ENCODE measurements around the gene USB1. TPM values are rescaled to one million over a fixed set of nuclear protein-coding genes. Genes with fewer than 3 reads are reported as not detected.

Gene USB1
- total and polyA plus RNA-seq, 4 donors, result 14.7 to 72.7 (median 38.7) TPM

DNA sequence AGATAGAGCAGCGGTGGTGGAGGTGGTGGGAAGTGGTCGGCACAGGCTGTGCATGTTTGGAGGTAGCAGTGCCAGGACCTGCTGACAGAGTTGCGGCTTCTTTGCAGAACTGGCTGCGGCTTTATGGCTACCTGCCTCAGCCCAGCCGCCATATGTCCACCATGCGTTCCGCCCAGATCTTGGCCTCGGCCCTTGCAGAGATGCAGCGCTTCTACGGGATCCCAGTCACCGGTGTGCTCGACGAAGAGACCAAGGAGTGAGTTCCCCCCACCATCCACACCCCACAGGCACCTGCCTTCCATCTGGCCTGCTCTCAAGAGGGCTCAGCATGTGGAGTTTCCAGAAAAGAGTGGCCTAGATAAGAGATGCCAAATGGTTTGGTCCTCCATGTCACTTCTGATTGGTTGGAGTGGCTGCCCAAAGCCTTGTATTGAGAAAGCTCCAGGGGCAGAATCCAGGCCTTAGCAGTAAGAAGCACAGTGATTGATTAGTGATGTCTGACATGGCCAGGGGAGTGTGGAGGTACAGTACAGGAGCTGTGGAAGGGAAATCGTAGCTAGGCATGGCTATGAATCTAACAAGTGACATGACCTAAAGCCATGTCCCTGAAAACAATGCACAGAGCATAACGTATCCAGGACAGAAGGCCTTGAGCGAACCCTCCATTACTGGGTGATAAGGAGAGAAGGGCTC lies 36.3 kb downstream of the USB1 start:
- Histone ChIP-seq H3K27ac (ENCODE audit: low read depth in 1 of 2, low read length in 1 of 2) (no peak overlapping the region), H3K9ac (ENCODE audit: insufficient read depth in 1 of 2, low read length in 2 of 2) (no peak overlapping the region), H3K4me3 (no peak overlapping the region), H3K36me3 (ENCODE audit: control insufficient read depth in 4 of 4, insufficient read depth in 4 of 4, low read length in 4 of 4) (peaks cover 0 to 24% (median 3%) of the 10 kb centered on the region in 4 donors), H3K9me3 (ENCODE audit: control insufficient read depth in 4 of 4, insufficient read depth in 3 of 4, low read length in 3 of 4) (no peaks in the 10 kb centered on the region), H3K27me3 (ENCODE audit: control insufficient read depth in 3 of 3, insufficient read depth in 3 of 3, low read length in 2 of 3) (no peaks in the 10 kb centered on the region), H3K4me1 (ENCODE audit: control insufficient read depth in 5 of 5, insufficient read depth in 5 of 5, low read length in 5 of 5) (peaks cover 0 to 20% (median 8%) of the 10 kb centered on the region in 5 donors)
- no peak for TF ChIP-seq CTCF (IDR thresholded peaks at IDR 0.05; ENCODE audit: control extremely low read depth, extremely low read depth)
- WGBS, 2 donors, result 96 to 97% methylated on average over 15 to 16 of the region's 16 CpGs
- no peak for DNase-seq
- no peak for ATAC-seq (ENCODE audit: insufficient read depth, low FRiP score)

DNA sequence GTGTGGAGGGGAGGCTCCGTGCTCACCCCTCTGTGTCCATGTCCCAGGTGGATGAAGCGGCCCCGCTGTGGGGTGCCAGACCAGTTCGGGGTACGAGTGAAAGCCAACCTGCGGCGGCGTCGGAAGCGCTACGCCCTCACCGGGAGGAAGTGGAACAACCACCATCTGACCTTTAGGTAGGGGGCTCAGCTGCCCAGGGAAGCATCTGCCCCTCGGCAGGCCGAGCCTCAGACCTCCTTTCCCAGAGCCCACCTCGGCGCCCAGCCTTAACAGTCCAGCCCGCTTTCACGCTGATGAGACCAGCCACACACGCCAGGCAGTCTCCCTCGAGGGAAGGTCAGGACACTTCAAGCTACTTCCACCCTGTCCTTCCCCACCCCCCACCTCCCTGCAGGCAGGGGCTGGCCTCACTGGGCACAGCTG lies 37.0 kb downstream of the USB1 start:
- H3K36me3 ChIP-seq (ENCODE audit: control insufficient read depth in 4 of 4, insufficient read depth in 4 of 4, low read length in 4 of 4), result peaks cover 0 to 31% (median 3%) of the 10 kb centered on the region in 4 donors
- no peak for ATAC-seq (ENCODE audit: insufficient read depth, low FRiP score)
- no peak overlapping the region for H3K27ac ChIP-seq (ENCODE audit: low read depth in 1 of 2, low read length in 1 of 2)
- no peaks in the 10 kb centered on the region for H3K9me3 ChIP-seq (ENCODE audit: control insufficient read depth in 4 of 4, insufficient read depth in 3 of 4, low read length in 3 of 4)
- no peak overlapping the region for H3K9ac ChIP-seq (ENCODE audit: insufficient read depth in 1 of 2, low read length in 2 of 2)
- DNase-seq, result no peak
- WGBS, 2 donors, result 93 to 94% methylated on average over 20 of the region's 20 CpGs
- TF ChIP-seq CTCF (IDR thresholded peaks at IDR 0.05; ENCODE audit: control extremely low read depth, extremely low read depth), result no peak
- H3K27me3 ChIP-seq (ENCODE audit: control insufficient read depth in 3 of 3, insufficient read depth in 3 of 3, low read length in 2 of 3), result no peaks in the 10 kb centered on the region
- peaks cover 0 to 12% (median 3%) of the 10 kb centered on the region in 5 donors for H3K4me1 ChIP-seq (ENCODE audit: control insufficient read depth in 5 of 5, insufficient read depth in 5 of 5, low read length in 5 of 5)
- H3K4me3 ChIP-seq, result no peak overlapping the region

DNA sequence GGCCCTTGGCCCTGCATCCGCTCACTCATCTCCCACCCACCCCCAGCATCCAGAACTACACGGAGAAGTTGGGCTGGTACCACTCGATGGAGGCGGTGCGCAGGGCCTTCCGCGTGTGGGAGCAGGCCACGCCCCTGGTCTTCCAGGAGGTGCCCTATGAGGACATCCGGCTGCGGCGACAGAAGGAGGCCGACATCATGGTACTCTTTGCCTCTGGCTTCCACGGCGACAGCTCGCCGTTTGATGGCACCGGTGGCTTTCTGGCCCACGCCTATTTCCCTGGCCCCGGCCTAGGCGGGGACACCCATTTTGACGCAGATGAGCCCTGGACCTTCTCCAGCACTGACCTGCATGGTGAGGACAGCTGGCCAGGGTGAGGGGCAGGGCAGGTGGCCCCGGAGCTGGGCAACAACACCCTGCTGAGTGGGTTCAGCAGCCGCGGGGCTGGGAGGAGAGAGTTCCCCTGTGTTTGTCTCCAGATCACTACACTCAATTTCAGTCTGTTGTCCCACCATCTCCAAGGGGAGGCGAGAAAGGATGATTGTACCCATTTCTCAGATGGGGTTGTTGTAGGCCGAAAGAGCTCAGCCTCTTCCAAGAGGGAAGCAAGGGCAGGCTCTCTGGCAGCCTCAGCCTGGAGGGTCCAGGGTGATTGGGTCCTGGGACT lies 38.8 kb downstream of the USB1 start:
- Histone ChIP-seq H3K36me3 (ENCODE audit: control insufficient read depth in 4 of 4, insufficient read depth in 4 of 4, low read length in 4 of 4) (peaks cover 0 to 41% (median 3%) of the 10 kb centered on the region in 4 donors), H3K27me3 (ENCODE audit: control insufficient read depth in 3 of 3, insufficient read depth in 3 of 3, low read length in 2 of 3) (no peaks in the 10 kb centered on the region), H3K9me3 (ENCODE audit: control insufficient read depth in 4 of 4, insufficient read depth in 3 of 4, low read length in 3 of 4) (no peaks in the 10 kb centered on the region), H3K9ac (ENCODE audit: insufficient read depth in 1 of 2, low read length in 2 of 2) (no peak overlapping the region), H3K27ac (ENCODE audit: low read depth in 1 of 2, low read length in 1 of 2) (no peak overlapping the region), H3K4me3 (no peak overlapping the region), H3K4me1 (ENCODE audit: control insufficient read depth in 5 of 5, insufficient read depth in 5 of 5, low read length in 5 of 5) (peaks cover 0 to 8% (median 0%) of the 10 kb centered on the region in 5 donors)
- no peak for TF ChIP-seq CTCF (IDR thresholded peaks at IDR 0.05; ENCODE audit: control extremely low read depth, extremely low read depth)
- DNase-seq (no peak), ATAC-seq (ENCODE audit: insufficient read depth, low FRiP score) (no peak)
- 94 to 96% methylated on average over 26 of the region's 26 CpGs for WGBS, 2 donors
